Rectal smooth muscle tissue (tissue), 1 donor: ENCODE measurements around the gene DCLK2.

Source experiments
- H3K27ac ChIP-seq: one replicate; pipeline ENCODE4 v1.7.0; 2013; ENCODE audit warnings: low read depth, low read length, inconsistent platforms
- H3K27me3 ChIP-seq: one replicate; pipeline ENCODE4 v1.7.0; 2013; ENCODE audit warnings: low read length; ENCODE audit not compliant: control insufficient read depth, insufficient read depth
- H3K36me3 ChIP-seq: one replicate; pipeline ENCODE4 v1.7.0; 2013; ENCODE audit warnings: low read length; ENCODE audit not compliant: control insufficient read depth, insufficient read depth
- H3K4me1 ChIP-seq: one replicate; pipeline ENCODE4 v1.7.0; 2013; ENCODE audit warnings: low read length; ENCODE audit not compliant: control insufficient read depth, insufficient read depth
- H3K4me3 ChIP-seq: one replicate; pipeline ENCODE4 v1.7.0; 2013; ENCODE audit warnings: low read length
- H3K9ac ChIP-seq: one replicate; pipeline ENCODE4 v1.7.0; 2013; ENCODE audit warnings: low read length

Gene DCLK2

GRCh38 chr4:150206954-150207353 is 128.7 kb downstream of the DCLK2 start:
- Histone ChIP-seq H3K9ac (no peak overlapping the region), H3K27me3 (no peaks in the 10 kb centered on the region), H3K27ac (no peak overlapping the region), H3K4me3 (no peak overlapping the region), H3K36me3 (no peaks in the 10 kb centered on the region), H3K4me1 (no peaks in the 10 kb centered on the region)

- Histone ChIP-seq H3K4me3 (no peak overlapping the region), H3K36me3 (no peaks in the 10 kb centered on the region), H3K27ac (no peak overlapping the region), H3K27me3 (no peaks in the 10 kb centered on the region), H3K9ac (no peak overlapping the region), H3K4me1 (no peaks in the 10 kb centered on the region)
Measured at GRCh38 chr4:150207871-150208270, 129.6 kb downstream of the DCLK2 start.

GRCh38 chr4:150209140-150209829 is 131.0 kb downstream of the DCLK2 start:
- Histone ChIP-seq H3K9ac (no peak overlapping the region), H3K36me3 (no peaks in the 10 kb centered on the region), H3K4me3 (no peak overlapping the region), H3K27me3 (no peaks in the 10 kb centered on the region), H3K4me1 (no peaks in the 10 kb centered on the region), H3K27ac (no peak overlapping the region)

- Histone ChIP-seq H3K4me3 (no peak overlapping the region), H3K4me1 (no peaks in the 10 kb centered on the region)
Measured at GRCh38 chr4:150211016-150211415, 132.8 kb downstream of the DCLK2 start.

GRCh38 chr4:150211799-150212445 is 133.7 kb downstream of the DCLK2 start:
- Histone ChIP-seq H3K4me3 (no peak overlapping the region), H3K27me3 (no peaks in the 10 kb centered on the region), H3K4me1 (no peaks in the 10 kb centered on the region), H3K27ac (no peak overlapping the region), H3K36me3 (no peaks in the 10 kb centered on the region), H3K9ac (no peak overlapping the region)

More at GRCh38 chr4:150211016-150211415, 132.8 kb downstream of the DCLK2 start:
- Histone ChIP-seq H3K27me3 (no peaks in the 10 kb centered on the region), H3K36me3 (no peaks in the 10 kb centered on the region), H3K9ac (no peak overlapping the region), H3K27ac (no peak overlapping the region)

GRCh38 chr4:150212485-150212884 is 134.2 kb downstream of the DCLK2 start:
- no peak overlapping the region for H3K9ac ChIP-seq
- H3K27ac ChIP-seq, result no peak overlapping the region
- no peaks in the 10 kb centered on the region for H3K27me3 ChIP-seq
- no peak overlapping the region for H3K4me3 ChIP-seq
- H3K36me3 ChIP-seq, result no peaks in the 10 kb centered on the region
- H3K4me1 ChIP-seq, result no peaks in the 10 kb centered on the region

GRCh38 chr4:150212927-150213326 is 134.7 kb downstream of the DCLK2 start:
- H3K9ac ChIP-seq, result no peak overlapping the region
- H3K36me3 ChIP-seq, result no peaks in the 10 kb centered on the region
- H3K27me3 ChIP-seq, result no peaks in the 10 kb centered on the region
- H3K27ac ChIP-seq, result no peak overlapping the region
- H3K4me3 ChIP-seq, result no peak overlapping the region
- no peaks in the 10 kb centered on the region for H3K4me1 ChIP-seq

GRCh38 chr4:150215601-150216000 is 137.4 kb downstream of the DCLK2 start:
- H3K4me3 ChIP-seq, result no peak overlapping the region

GRCh38 chr4:150216726-150217125 is 138.5 kb downstream of the DCLK2 start:
- no peaks in the 10 kb centered on the region for H3K27me3 ChIP-seq
- no peaks in the 10 kb centered on the region for H3K4me1 ChIP-seq
- H3K4me3 ChIP-seq, result no peak overlapping the region
- H3K27ac ChIP-seq, result no peak overlapping the region
- no peak overlapping the region for H3K9ac ChIP-seq
- H3K36me3 ChIP-seq, result no peaks in the 10 kb centered on the region

More at GRCh38 chr4:150215601-150216000, 137.4 kb downstream of the DCLK2 start:
- no peak overlapping the region for H3K9ac ChIP-seq
- H3K4me1 ChIP-seq, result no peaks in the 10 kb centered on the region
- H3K27ac ChIP-seq, result no peak overlapping the region
- H3K36me3 ChIP-seq, result no peaks in the 10 kb centered on the region
- H3K27me3 ChIP-seq, result no peaks in the 10 kb centered on the region

- Histone ChIP-seq H3K9ac (no peak overlapping the region), H3K36me3 (no peaks in the 10 kb centered on the region), H3K27ac (no peak overlapping the region), H3K4me1 (no peaks in the 10 kb centered on the region), H3K4me3 (no peak overlapping the region), H3K27me3 (no peaks in the 10 kb centered on the region)
Measured at GRCh38 chr4:150217192-150217591, 138.9 kb downstream of the DCLK2 start.

GRCh38 chr4:150217808-150218207 is 139.6 kb downstream of the DCLK2 start:
- no peak overlapping the region for H3K9ac ChIP-seq
- H3K4me1 ChIP-seq, result no peaks in the 10 kb centered on the region
- no peaks in the 10 kb centered on the region for H3K27me3 ChIP-seq
- no peaks in the 10 kb centered on the region for H3K36me3 ChIP-seq
- H3K4me3 ChIP-seq, result no peak overlapping the region
- H3K27ac ChIP-seq, result no peak overlapping the region

- Histone ChIP-seq H3K4me1 (no peaks in the 10 kb centered on the region), H3K9ac (no peak overlapping the region), H3K36me3 (no peaks in the 10 kb centered on the region), H3K4me3 (no peak overlapping the region), H3K27ac (no peak overlapping the region), H3K27me3 (no peaks in the 10 kb centered on the region)
Measured at GRCh38 chr4:150218447-150218846, 140.2 kb downstream of the DCLK2 start.

GRCh38 chr4:150219841-150220240 is 141.6 kb downstream of the DCLK2 start:
- H3K9ac ChIP-seq, result no peak overlapping the region
- H3K27ac ChIP-seq, result no peak overlapping the region
- H3K27me3 ChIP-seq, result no peaks in the 10 kb centered on the region
- H3K36me3 ChIP-seq, result no peaks in the 10 kb centered on the region
- H3K4me3 ChIP-seq, result no peak overlapping the region
- H3K4me1 ChIP-seq, result no peaks in the 10 kb centered on the region
